SHP77 (cell line): ENCODE results near the gene SDK1.

ENCODE experiments used
- DNase-seq, 2 experiments: peaks; one replicate each; lab custom pipeline; 2025; lab: John Stamatoyannopoulos, UW

Gene SDK1

GRCh38 chr7:3408814-3409595, 108.0 kb downstream of the SDK1 start:
- DNase-seq, result no peak

GRCh38 chr7:3412871-3413270, 111.8 kb downstream of the SDK1 start:
- DNase-seq, result no peak

GRCh38 chr7:3415861-3416312, 114.8 kb downstream of the SDK1 start:
- DNase-seq, result no peak

GRCh38 chr7:3416453-3416852, 115.4 kb downstream of the SDK1 start:
- no peak for DNase-seq

- no peak for DNase-seq
Measured at GRCh38 chr7:3425087-3425486, 124.0 kb downstream of the SDK1 start.

- DNase-seq, result no peak
Measured at GRCh38 chr7:3426064-3426463, 125.0 kb downstream of the SDK1 start.

GRCh38 chr7:3427957-3428356, 126.9 kb downstream of the SDK1 start:
- DNase-seq, result no peak

GRCh38 chr7:3429981-3430380, 128.9 kb downstream of the SDK1 start:
- no peak for DNase-seq

- DNase-seq, result no peak
Measured at GRCh38 chr7:3430588-3430987, 129.5 kb downstream of the SDK1 start.

GRCh38 chr7:3431306-3431705, 130.3 kb downstream of the SDK1 start:
- DNase-seq, result no peak

GRCh38 chr7:3432911-3433310, 131.9 kb downstream of the SDK1 start:
- no peak for DNase-seq

GRCh38 chr7:3434611-3435010, 133.6 kb downstream of the SDK1 start:
- DNase-seq, result no peak

- DNase-seq, result no peak
Measured at GRCh38 chr7:3436112-3436511, 135.1 kb downstream of the SDK1 start.

GRCh38 chr7:3436746-3437145, 135.7 kb downstream of the SDK1 start:
- no peak for DNase-seq

- no peak for DNase-seq
Measured at GRCh38 chr7:3437467-3437866, 136.4 kb downstream of the SDK1 start.

- DNase-seq, result no peak
Measured at GRCh38 chr7:3438352-3438751, 137.3 kb downstream of the SDK1 start.

GRCh38 chr7:3439333-3440030, 138.4 kb downstream of the SDK1 start:
- DNase-seq, result no peak

GRCh38 chr7:3440509-3440908, 139.5 kb downstream of the SDK1 start:
- DNase-seq, result no peak

GRCh38 chr7:3443716-3444115, 142.7 kb downstream of the SDK1 start:
- DNase-seq, result no peak

- DNase-seq, result no peak
Measured at GRCh38 chr7:3446786-3447185, 145.7 kb downstream of the SDK1 start.

GRCh38 chr7:3451701-3452100, 150.6 kb downstream of the SDK1 start:
- no peak for DNase-seq

GRCh38 chr7:3453398-3453797, 152.3 kb downstream of the SDK1 start:
- no peak for DNase-seq

GRCh38 chr7:3455806-3456595, 154.9 kb downstream of the SDK1 start:
- DNase-seq, result no peak
